H1 (cell line): ENCODE results near the gene EWSR1.

Experiments
- CEBPB ChIP-seq: IDR thresholded peaks from 2 replicates; pipeline ENCODE4 v1.6.1; 2012; ENCODE audit warnings: low read depth, low read length
- EP300 ChIP-seq, 2 experiments: IDR thresholded peaks; 1 replicate in 1 of 2; 2 replicates in 1 of 2; pipeline ENCODE4 v1.6.1; 2011 to 2012; ENCODE audit warnings: low read depth in 2 of 2, low read length in 2 of 2, mild to moderate bottlenecking in 2 of 2, borderline replicate concordance in 1 of 2, inconsistent platforms in 1 of 2, moderate library complexity in 1 of 2
- EZH2 ChIP-seq: fragments of 200-600 bp; sonication (generic); IDR thresholded peaks from 2 replicates; pipeline ENCODE4 v1.7.1; 2012; ENCODE audit warnings: low read depth, mild to moderate bottlenecking, moderate library complexity, low read length, inconsistent platforms; ENCODE audit not compliant: severe bottlenecking
- GABPA ChIP-seq: IDR thresholded peaks from 2 replicates; pipeline ENCODE4 v1.6.1; 2011; ENCODE audit warnings: mild to moderate bottlenecking, low read length, moderate library complexity, borderline replicate concordance; ENCODE audit not compliant: insufficient read depth
- HDAC6 ChIP-seq: IDR thresholded peaks from one replicate; pipeline ENCODE4 v1.7.1; 2012; ENCODE audit warnings: low read depth, mild to moderate bottlenecking, inconsistent platforms, low read length, moderate library complexity
- MAFK ChIP-seq: IDR thresholded peaks from 2 replicates; pipeline ENCODE4 v1.6.1; 2012; ENCODE audit warnings: low read depth, mild to moderate bottlenecking, improper control_type of control experiment, low read length
- POLR2A ChIP-seq, 2 experiments: IDR thresholded peaks; 1 replicate in 1 of 2; 2 replicates in 1 of 2; pipeline ENCODE4 v1.6.1; 2011; ENCODE audit warnings: low read depth in 2 of 2, low read length in 2 of 2, mild to moderate bottlenecking in 2 of 2; ENCODE audit errors: control extremely low read depth in 1 of 2
- RAD21 ChIP-seq, 2 experiments: IDR thresholded peaks in 1 of 2; conservative IDR thresholded peaks in 1 of 2; 2 replicates each; pipeline ENCODE4 v1.6.1; 2011; ENCODE audit warnings: low read depth in 2 of 2, low read length in 2 of 2, improper control_type of control experiment in 1 of 2, inconsistent platforms in 1 of 2, mild to moderate bottlenecking in 1 of 2, moderate library complexity in 1 of 2
- RNF2 ChIP-seq: fragments of 200-900, 300-1000 bp; sonication (generic); IDR thresholded peaks from 2 replicates; pipeline ENCODE4 v1.7.1; 2016; ENCODE audit warnings: borderline replicate concordance, low read depth, mild to moderate bottlenecking, antibody characterized with exemption, low read length; ENCODE audit not compliant: poor library complexity, severe bottlenecking; ENCODE audit errors: missing control alignments
- SUZ12 ChIP-seq: fragments of 200-600 bp; sonication (generic); IDR thresholded peaks from 2 replicates; pipeline ENCODE4 v1.6.1; 2012; ENCODE audit warnings: mild to moderate bottlenecking, inconsistent platforms, low read length, moderate library complexity, mixed read lengths
- YY1 ChIP-seq: IDR thresholded peaks from 2 replicates; pipeline ENCODE4 v1.6.1; 2011; ENCODE audit warnings: low read depth, mild to moderate bottlenecking, low read length
- ZNF274 ChIP-seq: IDR thresholded peaks from 2 replicates; pipeline ENCODE4 v1.7.0; 2012; ENCODE audit warnings: low read length, borderline replicate concordance; ENCODE audit errors: extremely low read depth
- TF ChIP-seq, protein P1 (sequence below), 3 experiments: IDR thresholded peaks; 1 replicate in 2 of 3; 2 replicates in 1 of 3; pipeline versions ENCODE4 v1.5.1 to v1.6.1; 2011; ENCODE audit warnings: low read length in 3 of 3, mild to moderate bottlenecking in 3 of 3, inconsistent platforms in 2 of 3, low read depth in 1 of 3, moderate library complexity in 1 of 3; ENCODE audit not compliant: insufficient read depth in 1 of 3; ENCODE audit errors: control extremely low read depth in 1 of 3
- TF ChIP-seq, protein P2 (sequence below): IDR thresholded peaks from 2 replicates; pipeline ENCODE4 v1.6.1; 2011; ENCODE audit warnings: low read length, improper control_type of control experiment

DNA sequence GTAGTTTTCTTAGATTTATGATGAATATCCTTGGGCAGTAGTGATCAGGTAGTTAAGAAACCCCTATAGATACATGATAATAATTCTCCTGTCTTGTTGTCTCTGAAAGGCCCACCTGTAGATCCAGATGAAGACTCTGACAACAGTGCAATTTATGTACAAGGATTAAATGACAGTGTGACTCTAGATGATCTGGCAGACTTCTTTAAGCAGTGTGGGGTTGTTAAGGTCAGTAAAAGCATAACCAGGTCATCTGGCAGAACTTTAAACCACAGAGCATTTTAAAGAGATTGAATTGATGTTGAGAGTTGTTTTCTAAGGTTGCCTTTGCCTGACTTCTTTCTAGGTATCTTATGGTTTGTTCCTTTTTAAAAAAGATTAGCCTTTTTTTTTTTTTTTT is 24.3 kb downstream of the EWSR1 start:
- TF ChIP-seq EP300 (IDR thresholded peaks at IDR 0.05; ENCODE audit: borderline replicate concordance in 1 of 2, low read depth in 2 of 2, low read length in 2 of 2) = no peak
- TF ChIP-seq, protein P1, sequence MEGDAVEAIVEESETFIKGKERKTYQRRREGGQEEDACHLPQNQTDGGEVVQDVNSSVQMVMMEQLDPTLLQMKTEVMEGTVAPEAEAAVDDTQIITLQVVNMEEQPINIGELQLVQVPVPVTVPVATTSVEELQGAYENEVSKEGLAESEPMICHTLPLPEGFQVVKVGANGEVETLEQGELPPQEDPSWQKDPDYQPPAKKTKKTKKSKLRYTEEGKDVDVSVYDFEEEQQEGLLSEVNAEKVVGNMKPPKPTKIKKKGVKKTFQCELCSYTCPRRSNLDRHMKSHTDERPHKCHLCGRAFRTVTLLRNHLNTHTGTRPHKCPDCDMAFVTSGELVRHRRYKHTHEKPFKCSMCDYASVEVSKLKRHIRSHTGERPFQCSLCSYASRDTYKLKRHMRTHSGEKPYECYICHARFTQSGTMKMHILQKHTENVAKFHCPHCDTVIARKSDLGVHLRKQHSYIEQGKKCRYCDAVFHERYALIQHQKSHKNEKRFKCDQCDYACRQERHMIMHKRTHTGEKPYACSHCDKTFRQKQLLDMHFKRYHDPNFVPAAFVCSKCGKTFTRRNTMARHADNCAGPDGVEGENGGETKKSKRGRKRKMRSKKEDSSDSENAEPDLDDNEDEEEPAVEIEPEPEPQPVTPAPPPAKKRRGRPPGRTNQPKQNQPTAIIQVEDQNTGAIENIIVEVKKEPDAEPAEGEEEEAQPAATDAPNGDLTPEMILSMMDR (IDR thresholded peaks at IDR 0.05; ENCODE audit: control extremely low read depth in 1 of 3, insufficient read depth in 1 of 3, low read depth in 1 of 3, low read length in 3 of 3) = no peak
- no peak for TF ChIP-seq POLR2A (IDR thresholded peaks at IDR 0.05; ENCODE audit: control extremely low read depth in 1 of 2, low read depth in 2 of 2, low read length in 2 of 2)
- no peak for TF ChIP-seq CEBPB
- no peak for TF ChIP-seq YY1
- TF ChIP-seq HDAC6 = no peak
- no peak for TF ChIP-seq SUZ12
- TF ChIP-seq EZH2 = no peak
- TF ChIP-seq, protein P2, sequence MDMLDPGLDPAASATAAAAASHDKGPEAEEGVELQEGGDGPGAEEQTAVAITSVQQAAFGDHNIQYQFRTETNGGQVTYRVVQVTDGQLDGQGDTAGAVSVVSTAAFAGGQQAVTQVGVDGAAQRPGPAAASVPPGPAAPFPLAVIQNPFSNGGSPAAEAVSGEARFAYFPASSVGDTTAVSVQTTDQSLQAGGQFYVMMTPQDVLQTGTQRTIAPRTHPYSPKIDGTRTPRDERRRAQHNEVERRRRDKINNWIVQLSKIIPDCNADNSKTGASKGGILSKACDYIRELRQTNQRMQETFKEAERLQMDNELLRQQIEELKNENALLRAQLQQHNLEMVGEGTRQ = no peak
- no peak for TF ChIP-seq MAFK
- no peak for TF ChIP-seq GABPA
- no peak for TF ChIP-seq ZNF274
- TF ChIP-seq RNF2 = no peak
- no peak for TF ChIP-seq RAD21 (IDR thresholded peaks at IDR 0.05 in 1 of 2, conservative IDR thresholded peaks at IDR 0.05 in 1 of 2; ENCODE audit: low read depth in 2 of 2, low read length in 2 of 2)
